NCI-H146 (cell line): ENCODE measurements around the gene CCL25.
"Not testable (repeated sequence)": the region's sequence is repeated elsewhere in the genome, so short reads cannot be mapped to it uniquely, and the experiment has no call there.

Experiments used
- DNase-seq: peaks from one replicate; lab custom pipeline; 2025; lab: John Stamatoyannopoulos, UW

CCL25 gene

DNA sequence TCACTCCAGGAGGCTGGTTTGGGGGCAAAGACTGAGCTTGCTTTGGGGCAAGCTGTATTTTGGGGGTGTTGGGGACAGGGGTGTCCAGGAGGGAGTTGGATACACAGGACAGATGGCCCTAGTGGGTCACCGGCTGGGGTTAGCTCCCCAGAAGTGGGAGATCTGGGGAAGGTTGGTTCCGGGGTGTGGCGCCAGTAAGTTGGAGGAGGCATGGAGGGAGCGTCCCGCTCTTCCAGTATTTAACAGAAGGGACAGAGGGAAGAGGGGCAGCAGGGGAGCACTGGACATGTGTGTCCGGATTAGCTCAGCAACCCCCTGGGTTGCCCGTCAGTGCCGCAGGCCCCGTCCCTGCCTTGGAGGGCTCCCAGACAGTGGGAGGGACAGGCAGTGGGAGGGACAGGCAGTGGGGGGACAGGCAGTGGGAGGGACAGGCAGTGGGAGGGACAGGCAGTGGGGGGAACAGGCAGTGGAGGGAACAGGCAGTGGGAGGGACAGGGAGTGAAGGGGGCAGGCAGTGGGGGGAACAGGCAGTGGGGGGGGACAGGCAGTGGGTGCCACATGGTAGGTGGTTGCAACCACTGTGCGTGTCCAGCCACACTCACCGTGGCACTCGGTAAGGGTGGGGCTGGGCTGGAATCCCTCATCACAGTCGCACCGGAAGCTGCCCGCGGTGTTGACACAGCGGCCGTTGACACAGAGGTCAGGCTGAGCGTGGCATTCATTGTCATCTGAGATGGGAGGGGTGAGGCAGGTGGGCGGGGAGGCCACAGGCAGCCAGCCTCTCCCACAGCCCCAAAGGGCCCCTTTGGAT is 33.2 kb downstream of the CCL25 start:
- peak; percentile 53 for DNase-seq

DNA sequence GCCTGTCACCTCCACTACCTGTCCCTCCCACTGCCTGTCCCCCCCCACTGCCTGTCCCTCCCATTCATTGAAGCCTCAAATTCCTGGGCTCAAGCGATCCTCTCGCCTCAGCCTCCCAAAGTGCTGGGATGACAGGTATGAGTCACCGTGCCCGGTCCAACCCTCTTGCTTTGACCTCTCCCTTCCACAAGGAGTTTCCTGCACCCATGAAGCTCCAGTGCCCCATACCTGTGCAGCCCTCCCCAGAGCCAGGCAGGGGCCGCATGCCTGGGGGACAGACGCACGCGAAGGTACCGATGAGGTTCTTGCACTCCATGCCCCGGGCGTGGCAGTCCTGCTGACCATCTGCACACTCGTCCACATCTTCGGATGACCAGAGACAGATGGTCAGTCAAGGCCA is 34.3 kb downstream of the CCL25 start:
- DNase-seq, result no peak

DNA sequence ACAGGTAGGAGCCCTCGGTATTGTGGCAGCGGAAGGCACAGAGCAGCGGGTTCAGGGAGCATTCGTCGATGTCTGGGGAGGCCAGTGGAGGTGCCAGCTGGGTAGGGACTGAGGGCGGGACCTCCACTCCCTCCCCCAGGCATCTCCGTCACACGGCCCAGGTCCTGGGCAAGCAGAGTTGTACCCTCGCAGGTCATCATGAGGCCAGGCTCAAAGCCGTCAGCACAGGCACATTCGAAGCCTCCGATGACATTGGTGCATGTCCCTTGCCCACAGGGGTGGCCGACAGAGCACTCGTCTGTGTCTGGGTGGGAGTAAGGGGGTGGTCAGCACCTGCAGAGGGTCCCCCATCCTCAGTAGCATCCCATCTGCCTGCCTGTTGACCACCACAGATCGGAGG is 35.3 kb downstream of the CCL25 start:
- DNase-seq, result no peak

DNA sequence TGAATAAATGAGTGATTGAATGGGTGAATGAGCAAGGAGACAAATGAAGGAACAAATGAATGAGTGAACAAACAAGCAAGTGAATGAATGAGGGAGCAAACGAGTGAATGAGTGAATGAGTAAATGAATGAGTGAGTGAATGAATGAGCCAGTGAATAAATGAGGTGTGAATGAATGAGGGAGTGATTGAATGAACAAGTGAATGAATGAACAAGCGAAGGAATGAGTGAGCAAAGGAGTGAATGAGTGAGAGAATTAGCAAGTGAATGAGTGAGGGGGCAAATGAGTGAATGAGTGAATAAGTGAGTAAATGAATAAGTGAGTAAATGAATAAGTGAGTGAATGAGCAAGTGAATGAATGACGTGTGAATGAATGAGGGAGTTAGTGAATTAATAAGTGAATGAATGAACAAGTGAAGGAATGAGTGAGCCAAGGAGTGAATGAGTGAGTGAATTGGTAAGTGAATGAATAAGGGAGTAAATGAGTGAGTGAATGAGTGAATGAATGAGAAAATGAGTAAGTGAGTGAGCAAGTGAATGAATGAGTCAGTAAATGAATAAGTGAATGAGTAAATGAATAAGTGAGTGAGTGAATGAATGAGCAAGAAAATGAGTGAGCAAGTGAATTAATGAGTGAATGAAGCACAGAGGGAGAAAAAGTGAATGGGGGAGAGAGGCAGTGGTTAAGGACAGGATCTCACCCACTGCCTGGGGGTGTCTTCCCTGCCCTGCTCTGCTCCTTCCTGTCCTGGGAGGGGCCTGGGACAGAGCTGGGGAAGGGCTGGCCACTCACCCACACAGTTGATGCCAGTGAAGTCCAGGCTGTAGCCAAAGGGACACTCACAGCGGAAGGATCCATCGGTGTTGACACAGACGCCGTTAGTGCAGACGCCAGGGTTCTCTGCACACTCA is 36.4 kb downstream of the CCL25 start:
- DNase-seq, result peak; percentile 4

DNA sequence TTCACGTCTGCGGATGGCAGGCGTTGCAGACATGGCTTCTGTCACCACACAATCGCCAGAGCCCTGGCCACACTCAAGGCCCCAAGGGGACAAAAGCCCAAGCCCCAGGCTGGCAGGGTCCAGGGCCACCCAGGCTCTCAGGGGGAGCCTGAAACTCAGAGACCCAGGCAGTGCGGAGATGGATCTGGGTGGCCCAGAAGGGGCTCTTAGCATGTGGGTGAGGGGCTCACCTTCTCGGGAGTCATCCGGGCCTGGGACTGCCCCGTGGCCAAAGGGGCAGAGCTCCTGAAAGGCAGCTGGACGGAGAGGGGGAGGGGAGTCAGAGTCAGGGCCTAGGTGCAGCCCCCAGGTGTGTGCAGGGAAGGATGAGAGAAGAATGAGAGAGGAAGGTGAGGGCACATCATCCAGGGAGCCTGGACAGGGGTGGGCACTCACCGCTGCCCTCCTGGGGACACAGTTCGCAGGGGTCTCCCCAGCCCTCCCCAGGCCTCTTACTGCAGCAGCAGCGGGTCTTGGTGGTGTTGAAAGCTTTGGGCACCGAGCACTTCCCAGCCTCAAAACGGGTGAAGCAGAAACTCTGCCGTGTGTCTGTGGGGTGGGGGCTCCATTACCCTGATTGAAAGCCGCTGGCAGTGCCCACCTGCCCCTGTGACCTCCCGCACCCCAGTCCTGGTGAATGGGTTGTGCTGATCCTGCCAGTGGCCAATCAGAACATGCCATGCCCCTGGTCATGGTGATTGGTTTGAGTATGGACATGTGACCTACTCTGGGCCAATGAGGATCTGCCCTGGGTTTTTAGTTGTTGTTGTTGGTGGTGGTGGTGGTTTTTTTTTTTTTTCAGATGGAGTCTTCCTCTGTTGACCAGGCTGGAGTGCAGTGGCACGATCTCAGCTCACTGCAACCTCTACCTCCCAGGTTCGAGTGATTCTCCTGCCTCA is 37.4 kb downstream of the CCL25 start:
- DNase-seq, result no peak

DNA sequence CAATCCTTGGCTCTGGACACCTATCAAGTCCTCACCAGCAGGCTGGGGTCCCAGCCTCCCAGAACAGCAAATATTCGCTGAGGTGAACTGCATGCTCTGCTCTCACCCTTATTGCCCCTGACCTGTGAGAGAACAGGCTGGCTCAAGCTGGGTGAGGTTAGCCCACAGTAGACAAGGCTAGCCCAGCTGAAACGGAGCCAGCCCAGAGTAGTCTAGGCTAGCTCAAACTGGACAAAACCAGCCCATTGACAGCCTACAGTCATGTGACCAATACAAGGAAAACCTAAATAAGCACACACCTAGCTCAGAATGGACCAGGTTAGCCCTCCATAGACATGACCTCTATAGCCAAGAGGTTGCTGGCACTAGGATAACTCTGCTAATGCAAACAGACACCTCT is 38.4 kb downstream of the CCL25 start:
- DNase-seq, result no peak

DNA sequence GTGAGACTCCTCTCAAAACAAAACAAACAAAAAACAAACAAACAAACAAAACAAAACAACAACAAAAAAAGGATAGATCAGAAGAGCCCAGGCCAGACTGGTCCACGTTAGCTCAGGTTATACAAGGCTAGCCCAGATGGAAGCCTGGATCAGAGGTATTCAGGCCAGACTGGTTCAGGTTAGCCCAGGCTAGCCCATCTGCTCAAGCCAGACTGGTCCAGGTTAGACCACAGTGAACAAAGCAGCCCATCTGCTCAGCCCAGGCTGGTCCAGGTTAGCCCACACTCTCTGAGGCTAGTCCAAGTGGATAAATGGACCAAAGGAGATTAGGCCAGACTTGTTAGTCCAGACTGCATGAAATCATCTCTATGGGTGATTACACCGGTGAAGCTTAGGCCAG is 41.2 kb downstream of the CCL25 start:
- DNase-seq, result no peak

DNA sequence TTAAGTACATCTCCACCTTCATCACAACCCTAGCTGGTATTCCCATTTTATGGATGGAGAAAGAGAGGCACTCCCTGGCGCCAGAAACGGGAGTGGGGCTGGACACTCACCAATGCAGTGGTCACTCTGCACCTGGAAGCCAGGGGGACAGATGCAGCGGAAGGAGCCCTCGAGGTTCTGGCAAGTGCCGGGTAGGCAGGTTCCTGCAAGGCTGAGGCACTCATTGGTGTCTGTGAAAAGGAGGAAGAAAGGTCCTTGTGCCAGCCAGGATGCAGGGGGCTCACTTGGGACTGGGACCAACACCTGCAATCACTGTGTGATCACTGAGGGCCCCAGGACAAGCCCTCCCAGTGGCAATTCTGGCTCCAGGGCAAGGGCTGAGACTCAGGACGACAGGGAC is 41.8 kb downstream of the CCL25 start:
- no peak for DNase-seq

DNA sequence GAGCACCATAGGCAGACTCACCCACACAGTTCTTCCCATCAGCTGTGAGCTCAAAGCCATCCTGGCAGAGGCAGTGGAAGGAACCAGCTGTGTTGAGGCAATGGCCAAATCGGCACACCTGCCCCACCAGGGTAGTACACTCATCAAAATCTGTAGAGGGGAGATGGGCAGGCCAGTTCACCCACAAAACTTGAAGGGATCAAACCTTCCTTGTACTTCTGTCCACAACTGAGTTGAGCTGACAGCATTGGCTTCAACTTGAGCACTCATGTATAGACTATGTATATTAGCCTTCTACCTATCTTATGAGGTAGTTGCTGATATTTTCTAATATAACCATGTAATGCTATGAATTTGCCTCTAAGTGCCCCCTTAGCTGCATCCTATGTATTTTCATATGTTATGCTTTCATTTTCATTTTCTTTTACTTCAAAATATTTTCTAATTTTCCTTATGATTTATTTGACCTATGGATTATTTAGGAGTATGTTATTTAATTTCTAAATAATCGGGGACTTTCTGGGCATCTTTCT is 42.9 kb downstream of the CCL25 start:
- DNase-seq, result no peak

DNA sequence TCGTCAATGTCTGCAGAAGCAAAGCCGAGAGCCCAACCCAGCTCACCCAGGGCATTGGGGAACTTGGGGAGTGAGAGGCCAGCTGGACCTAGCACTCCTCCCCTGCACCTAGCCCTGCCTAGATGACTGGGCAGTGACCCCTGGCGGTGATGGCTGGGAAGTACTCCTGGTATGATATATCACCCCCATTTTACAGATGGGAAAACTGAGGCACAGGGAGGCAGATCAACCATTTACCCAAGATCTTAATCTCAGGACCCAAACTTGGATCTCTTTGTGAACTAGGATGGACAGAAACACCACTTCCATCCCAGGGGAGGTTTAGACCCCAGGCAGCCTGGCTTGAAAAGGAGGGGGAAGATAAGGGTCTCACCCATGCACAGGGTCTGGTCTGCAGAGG is 43.5 kb downstream of the CCL25 start:
- DNase-seq, result no peak

DNA sequence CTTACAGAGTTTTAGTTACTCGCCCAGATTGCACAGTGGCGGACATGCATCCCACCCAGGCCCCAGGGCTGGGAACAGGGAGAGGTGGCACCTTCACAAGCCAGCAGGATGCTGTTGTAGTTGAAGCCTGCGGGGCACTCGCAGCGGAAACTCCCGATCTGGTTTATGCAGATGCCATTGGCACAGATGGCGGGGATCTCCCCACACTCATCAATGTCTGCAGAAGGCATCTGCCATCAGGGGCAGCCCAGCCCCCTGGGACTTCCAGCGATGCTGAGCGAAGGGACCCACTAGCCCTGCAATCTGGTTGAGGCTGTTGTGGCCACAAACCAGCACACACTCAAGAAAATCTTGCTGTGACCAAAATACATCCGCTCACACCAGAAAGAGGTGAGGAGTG is 44.6 kb downstream of the CCL25 start:
- DNase-seq, result no peak

DNA sequence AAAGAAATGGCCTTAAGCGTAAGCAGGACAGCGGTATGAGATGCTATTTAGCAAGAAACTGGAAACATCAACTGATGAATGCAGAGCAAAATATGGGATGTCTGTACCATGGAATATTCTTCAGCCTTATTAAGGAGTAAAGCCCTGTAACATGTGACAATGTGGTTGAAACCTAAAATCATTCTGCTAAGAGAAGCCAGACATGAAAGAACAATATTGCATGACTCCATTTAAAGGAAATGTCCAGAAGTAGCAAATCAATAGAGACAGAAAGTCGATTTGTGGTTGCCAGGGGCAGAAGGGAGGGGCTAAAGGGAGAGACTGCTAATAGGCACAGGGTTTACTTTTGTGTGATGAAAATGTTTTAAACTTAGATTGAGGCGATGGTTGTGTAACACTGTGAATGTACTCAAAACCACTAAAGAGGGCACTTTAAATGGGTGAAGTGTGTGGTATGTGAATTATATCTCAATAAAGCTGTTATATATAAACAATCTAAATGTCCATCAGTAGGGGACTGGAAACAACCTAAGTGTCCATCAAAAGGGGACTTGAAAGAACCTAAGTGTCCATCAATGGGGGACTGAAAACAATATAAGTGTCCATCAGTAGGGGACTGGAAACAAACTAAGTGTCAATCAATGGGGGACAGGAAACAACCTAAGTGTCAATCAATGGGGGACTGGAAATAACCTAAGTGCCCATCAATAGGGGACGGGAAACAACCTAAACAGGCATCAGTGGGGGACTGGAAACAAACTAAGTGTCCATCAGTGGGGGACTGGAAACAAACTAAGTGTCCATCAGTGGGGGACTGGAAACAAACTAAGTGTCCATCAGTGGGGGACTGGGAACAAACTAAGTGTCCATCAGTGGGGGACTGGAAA is 45.4 kb downstream of the CCL25 start:
- no peak for DNase-seq

DNA sequence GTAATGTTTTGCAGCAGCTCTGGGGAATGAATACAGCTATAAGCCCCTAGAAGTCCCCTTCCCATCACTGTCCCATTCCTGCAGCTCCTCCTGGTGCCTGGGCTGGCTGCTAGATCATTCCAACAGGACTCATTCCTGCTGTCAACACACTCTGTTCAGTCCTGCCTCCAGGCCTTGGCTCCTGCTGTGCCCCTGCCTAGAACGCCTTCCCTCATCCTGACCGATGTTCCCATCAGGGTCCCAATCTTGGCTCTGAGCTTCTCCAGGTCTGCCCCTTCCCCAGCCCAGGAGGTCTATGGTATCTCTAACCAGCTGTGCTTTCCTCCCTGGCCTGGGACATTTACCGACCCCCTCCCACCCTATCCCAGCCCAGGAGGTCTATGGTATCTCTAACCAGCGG is 48.8 kb downstream of the CCL25 start:
- no peak for DNase-seq

DNA sequence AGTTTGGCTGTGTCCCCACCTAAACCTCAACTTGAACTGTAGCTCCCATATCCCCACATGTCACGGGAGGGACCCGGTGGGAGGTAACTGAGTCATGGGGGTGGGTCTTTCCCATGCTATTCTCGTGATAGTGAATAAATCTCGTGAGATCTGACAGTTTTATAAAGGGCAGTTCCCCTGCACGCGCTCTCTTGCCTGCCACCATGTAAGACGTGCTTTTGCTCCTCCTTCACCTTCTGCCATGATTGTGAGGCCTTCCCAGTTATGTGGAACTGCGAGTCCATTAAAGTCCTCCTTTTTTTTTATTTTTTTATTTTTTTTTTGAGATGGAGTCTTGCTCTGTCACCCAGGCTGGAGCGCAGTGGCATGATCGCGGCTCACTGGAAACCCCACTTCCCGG is 49.4 kb downstream of the CCL25 start:
- DNase-seq, result not testable (repeated sequence)

DNA sequence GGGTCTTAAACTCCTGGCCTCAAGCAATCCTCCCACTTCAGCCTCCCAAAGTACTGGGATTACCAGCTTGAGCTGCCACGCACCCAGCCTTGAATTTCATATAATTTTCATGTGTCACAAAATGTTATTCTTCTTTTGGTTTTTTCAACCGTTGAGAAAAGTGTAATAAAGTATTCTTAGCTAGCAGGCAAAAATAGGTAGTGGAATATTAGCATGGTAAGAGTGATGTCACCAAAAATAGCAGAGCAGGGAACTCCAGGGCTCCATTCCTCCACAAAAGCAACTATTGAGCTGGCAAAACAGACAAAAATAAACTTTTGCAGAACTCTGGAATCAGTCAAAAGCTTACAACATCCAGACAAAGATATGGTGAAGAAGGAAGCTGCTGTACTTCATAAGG is 52.9 kb downstream of the CCL25 start:
- no peak for DNase-seq

DNA sequence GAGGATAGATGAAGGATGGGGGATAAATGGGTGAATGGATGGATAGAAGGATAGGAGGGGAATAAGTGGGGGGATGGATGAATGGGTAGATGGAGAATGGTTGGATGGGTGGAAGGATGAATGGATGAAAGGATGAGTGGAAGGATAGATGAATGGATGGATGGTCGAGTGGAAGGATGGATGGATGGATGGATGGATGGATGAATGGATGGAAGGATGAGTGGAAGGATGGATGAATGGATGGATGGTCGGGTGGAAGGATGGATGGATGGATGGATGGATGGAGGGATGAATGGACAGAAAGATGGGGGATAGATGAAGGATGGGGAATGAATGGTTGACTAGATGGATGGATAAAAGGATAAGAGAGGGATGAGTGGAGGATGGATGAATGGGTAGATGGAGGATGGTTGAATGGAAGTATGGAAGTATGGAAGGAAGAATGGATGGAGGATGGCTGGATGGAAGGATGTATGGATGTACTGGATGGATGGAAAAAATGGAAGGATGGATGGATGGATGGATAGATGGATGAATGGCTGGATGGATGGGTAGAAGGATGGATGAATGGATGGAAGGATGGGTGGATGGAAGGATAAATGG is 54.8 kb downstream of the CCL25 start:
- DNase-seq, result no peak

DNA sequence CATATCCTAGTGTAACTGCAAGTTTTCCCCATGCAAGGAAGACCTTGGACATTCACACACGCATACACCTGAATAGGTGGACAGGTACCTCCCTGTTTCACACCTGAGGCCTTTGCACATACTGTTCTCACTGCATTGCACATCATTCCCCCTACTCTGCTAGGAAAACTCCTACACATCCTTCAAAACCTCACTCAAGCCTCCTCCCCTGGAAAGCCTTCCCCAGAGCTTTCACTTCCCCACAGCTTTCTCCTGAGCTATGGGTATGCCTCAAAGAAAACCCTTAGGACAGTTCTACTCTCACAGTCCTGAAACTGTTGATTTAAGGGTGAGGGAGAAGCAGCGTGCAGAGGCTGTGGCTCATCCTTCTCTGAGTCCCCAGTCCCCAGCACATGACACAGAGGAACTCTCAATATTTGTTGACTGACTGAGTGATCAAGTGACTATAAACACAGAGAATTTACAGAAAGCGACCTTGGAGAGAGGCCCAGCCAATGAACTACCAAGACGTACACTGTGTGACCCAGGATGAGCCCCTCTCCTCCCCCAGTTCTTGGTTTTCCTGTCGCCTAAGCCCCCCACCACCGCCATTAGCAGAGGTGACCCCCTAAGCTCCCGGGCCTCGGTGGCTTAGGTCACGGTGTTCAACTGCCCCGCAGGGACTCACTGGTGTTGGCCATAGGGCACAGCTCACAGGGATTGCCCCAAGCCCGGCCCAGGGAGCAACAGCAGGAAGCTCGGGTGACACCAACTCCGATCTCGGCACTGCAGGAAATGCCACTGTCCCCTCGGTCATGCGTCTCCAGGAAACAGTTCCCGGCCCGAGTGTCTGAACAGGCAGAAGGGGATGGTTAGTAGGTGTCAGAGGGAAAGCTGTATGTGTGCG is 56.2 kb downstream of the CCL25 start:
- no peak for DNase-seq

DNA sequence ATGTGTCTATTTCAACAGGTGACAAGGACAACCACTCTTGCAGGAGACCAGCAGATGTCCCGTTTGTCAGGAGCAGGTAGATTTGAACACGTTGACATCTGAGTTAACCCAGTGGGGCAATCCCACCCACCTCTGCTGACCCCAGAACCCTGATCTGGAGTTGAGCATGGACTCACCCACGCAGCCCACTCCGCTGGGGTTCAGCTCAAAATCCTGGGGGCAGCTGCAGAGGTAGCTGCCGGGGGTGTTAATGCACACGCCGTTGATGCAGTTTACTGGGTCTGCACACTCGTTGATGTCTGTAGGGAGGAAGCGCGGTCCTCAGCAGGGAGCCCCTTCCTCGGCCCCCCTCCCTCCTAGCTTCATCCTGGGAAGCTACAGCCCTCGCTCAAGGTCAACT is 56.9 kb downstream of the CCL25 start:
- DNase-seq, result no peak

DNA sequence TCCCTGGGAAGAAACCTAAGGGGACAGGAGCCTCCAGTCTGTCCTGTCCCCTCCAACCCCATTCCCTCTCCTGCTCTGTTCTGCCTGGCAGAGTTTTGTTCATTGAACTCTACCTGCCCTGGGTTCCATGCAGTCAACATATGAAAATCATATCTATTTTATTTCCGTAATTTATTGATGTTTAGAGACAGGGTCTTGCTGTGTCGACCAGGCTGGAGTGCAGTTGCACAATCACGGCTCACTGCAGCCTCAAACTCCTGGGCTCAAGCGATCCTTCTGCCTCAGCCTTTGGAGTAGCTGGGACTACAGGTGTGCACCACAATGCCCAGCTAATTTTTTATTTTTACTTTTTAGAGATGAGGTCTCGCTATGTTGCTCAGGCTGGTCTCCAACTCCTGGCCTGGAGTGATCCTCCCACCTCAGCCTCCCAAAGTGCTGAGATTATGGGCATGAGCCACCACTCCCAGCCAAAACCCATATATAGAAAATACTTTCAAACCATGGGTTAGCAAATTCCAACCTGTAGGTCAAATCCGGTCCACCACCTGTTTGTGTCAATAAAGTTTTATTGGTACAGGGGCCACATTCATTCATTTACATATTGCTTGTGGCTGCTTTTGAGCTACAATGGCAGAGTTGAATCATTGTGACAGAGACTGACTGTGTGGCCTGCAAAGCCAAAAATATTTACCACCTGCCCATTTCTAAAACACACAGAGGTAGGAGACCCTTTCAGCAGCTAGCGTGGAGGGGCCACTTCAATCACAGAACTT is 57.5 kb downstream of the CCL25 start:
- DNase-seq, result no peak
